ENCODE results near the gene RHOBTB3. TPM values are rescaled to one million over a fixed set of nuclear protein-coding genes. Genes with fewer than 3 reads are reported as not detected.

RHOBTB3 gene
- total and polyA plus RNA-seq, 10 of the 15 experiments (the other 5 are each of a cell fraction or from before 2014, with no cell fraction given), result 3.6 to 42.8 (median 8.4) TPM

- Histone ChIP-seq H3K4me3 (no peak overlapping the region), H3K9ac (ENCODE audit: control insufficient read depth, insufficient read depth, low read length) (no peak overlapping the region), H3K4me1 (ENCODE audit: control insufficient read depth, insufficient read depth, low read length) (no peaks in the 10 kb centered on the region), H2AFZ (ENCODE audit: control insufficient read depth, low read depth, low read length) (no peak overlapping the region), H3K9me3 (replicated peaks; ENCODE audit: control insufficient read depth, insufficient read depth, low read length) (no peaks in the 10 kb centered on the region), H3K27me3 (replicated peaks in 1 of 2; ENCODE audit: control insufficient read depth in 2 of 2, insufficient read depth in 2 of 2, low read length in 1 of 2) (no peaks in the 10 kb centered on the region), H4K20me1 (ENCODE audit: control insufficient read depth, insufficient read depth) (no peaks in the 10 kb centered on the region), H3K4me2 (ENCODE audit: control insufficient read depth, insufficient read depth) (no peak overlapping the region), H3K36me3 (ENCODE audit: control insufficient read depth in 2 of 2, insufficient read depth in 2 of 2, low read length in 1 of 2) (peaks cover 0 to 3% of the 10 kb centered on the region in 2 experiments; a peak in 2 of 4 replicates), H3K27ac (ENCODE audit: control insufficient read depth, insufficient read depth) (no peak overlapping the region), H3K79me2 (ENCODE audit: control insufficient read depth, insufficient read depth, low read length) (no peaks in the 10 kb centered on the region)
- intact Hi-C loops (cut with micrococcal nuclease; ENCODE audit: unreplicated experiment) (no loop called here), in situ Hi-C loops (cut with MboI) (no loop called here)
- ATAC-seq, result no peak
- POLR2A ChIA-PET, result no interaction called here
- no peak for DNase-seq (ENCODE audit: low read depth, low spot score)
- SMC1A ChIA-PET (ENCODE audit: uncharacterized antibody, unreplicated experiment), result interaction anchor here (0.6 to 2.1 kb wide), 7 partner anchors 9 to 84 kb away, joined by 3 to 7 read pairs (median 5); no protein-coding TSS in a partner anchor
- BruUV-seq (replicated peaks), result no TSS peak
- RAD21 ChIA-PET (ENCODE audit: unreplicated experiment), result interaction anchor here (1.2 kb wide), 1 partner anchor 33 kb away, joined by 3 read pairs; no protein-coding TSS in a partner anchor
- 29% methylated on average over 2 of the region's 2 CpGs for WGBS (ENCODE audit: insufficient coverage, insufficient replicate concordance, low lambda C conversion rate, missing lambda C conversion rate)
- TF ChIP-seq BRCA1 (IDR thresholded peaks at IDR 0.05; ENCODE audit: low read depth, low read length) (no peak), HDAC2 (IDR thresholded peaks at IDR 0.05) (no peak), SIX5 (IDR thresholded peaks at IDR 0.05; ENCODE audit: low read depth, low read length, severe bottlenecking) (no peak), IKZF2 (IDR thresholded peaks at IDR 0.05) (no peak), NR2F1 (conservative IDR thresholded peaks at IDR 0.05) (no peak), JUNB (IDR thresholded peaks at IDR 0.05) (no peak), E2F8 (IDR thresholded peaks at IDR 0.05; ENCODE audit: low read depth, partially characterized antibody) (no peak), POLR2AphosphoS2 (IDR thresholded peaks at IDR 0.05; ENCODE audit: low read depth, low read length) (no peak), CBFB (IDR thresholded peaks at IDR 0.05; ENCODE audit: low read depth) (no peak), ZNF592 (IDR thresholded peaks at IDR 0.05) (no peak)
- CTCF ChIA-PET, result interaction anchor here (0.9 to 1.8 kb wide), 4 partner anchors 41 to 106 kb away, joined by 3 to 4 read pairs (median 4); no protein-coding TSS in a partner anchor
- FAIRE-seq, result no peak
Observed at GRCh38 chr5:95748133-95748532, 17.0 kb downstream of the RHOBTB3 start.
